ENCODE measurements around the gene ANO8.

The ANO8 gene

GRCh38 chr19:17328517-17329365, 5.9 kb downstream of the ANO8 start:
- DNase-seq (ENCODE audit: low spot score), result peak; percentile 26

GRCh38 chr19:17327654-17328516, 6.8 kb downstream of the ANO8 start:
- peak; percentile 54 for DNase-seq (ENCODE audit: low spot score)

- no peak for DNase-seq (ENCODE audit: low spot score)
These were observed 7.5 kb downstream of the ANO8 start for GRCh38 chr19:17327068-17327653.

DNA sequence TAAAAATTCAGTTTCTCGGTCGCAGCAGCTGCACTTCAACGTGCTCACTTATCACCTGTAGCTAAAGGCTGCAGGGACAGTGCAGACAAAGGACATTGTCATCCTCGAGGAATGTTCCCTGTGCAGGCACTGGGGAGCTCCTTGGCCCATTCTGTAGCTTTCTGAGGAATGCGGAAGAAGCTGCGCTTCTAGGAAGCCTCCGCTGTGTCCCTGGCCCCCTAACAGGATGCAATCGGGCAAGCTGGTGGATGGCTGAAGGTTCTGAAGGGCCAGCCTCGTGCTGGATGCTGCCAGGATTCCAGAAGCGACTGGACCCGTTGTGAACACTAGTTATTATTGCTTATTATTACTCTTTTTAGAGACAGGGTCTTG, 8.1 kb downstream of the ANO8 start:
- no peak for DNase-seq (ENCODE audit: low spot score)

DNA sequence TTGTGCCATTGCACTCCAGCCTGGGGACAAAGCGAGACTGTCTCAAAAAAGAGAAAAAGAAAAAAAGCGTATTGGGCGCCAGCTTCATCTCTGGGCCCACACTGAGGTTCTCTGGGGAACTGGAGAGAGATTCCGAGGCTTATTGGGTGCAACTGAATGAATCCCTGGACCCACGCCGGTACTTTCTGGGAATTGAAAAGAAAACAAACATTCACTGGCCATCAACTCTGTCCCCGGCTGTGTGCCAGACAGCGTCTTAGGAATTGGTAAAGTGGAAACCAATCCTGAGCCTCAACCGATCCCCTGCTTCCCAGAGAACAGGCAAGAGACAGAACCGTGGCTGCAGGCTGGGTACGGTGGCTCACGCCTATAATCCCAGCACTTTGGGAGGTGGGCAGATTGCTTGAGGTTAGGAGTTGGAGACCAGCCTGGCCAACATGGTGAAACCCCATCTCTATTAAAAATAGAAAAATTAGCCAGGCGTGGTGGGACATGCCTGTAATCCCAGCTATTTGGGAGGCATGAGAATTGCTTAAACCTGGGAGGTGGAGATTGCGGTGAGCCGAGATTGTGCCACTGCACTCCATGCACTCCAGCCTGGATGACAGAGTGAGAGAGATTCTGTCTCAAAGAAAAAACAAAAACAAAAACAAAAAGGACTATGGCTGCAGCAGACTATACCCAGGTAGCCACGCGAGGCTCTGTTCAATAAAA, 8.6 kb downstream of the ANO8 start:
- DNase-seq (ENCODE audit: low spot score), result no peak

DNA sequence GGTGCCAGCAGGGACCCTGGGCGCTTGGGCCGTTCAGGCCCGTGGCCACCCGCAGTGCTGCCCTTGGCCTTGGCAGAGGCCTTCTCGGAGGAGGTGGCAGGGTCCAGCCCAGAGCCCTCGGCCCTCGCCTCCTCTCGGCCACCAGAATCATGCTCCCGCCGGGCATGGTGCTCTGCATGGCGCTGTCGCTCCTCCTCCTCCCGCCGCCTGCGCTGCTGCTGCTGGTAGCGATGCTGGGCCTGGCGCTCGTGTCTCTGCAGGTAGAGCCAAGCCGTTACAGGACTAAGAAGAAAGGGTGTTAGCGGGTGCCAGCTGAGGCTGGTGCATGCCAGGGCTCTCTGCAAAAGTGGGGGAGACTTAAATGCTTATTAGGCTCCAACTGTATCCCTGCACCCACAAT, 9.5 kb downstream of the ANO8 start:
- no peak for DNase-seq (ENCODE audit: low spot score)

DNA sequence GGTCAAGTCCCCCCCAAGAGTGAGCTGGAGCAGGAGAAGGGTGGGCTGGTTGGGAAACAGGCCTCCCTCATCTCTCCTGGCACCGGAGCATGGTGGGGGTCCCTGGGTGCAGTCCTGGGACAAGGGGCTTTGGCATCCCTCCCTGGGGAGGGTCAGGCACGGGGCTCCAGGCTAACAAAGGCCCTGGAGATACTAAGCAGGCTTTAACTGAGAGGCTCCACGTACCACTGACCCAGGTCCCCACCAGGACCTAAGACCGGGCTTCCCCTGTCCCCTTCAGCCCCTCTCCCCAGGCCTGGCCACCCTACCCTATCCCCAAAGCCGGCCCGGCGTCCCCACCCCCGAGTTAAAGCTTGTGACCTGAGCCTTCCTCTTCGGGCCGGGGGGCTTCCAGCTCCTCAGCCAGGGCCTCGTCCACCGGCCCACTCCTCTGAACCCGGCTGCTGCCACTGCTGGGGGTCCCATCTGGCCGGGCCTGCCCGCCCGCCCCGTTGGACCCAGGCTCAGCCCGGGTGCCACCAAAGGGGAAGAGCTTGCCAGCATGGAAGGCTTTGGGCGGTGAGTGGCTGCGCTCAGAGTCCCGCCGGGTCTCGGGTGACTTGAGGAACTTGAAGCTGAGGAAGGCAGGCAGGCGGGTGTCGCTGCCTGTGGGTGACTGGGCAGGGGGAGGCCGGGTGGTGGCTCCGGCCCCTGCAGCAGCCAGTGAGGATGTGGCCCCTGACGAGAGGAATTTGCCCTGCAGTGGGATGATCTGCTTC, 10.1 kb downstream of the ANO8 start:
- no peak for DNase-seq (ENCODE audit: low spot score)

GRCh38 chr19:17323964-17324332, 10.7 kb downstream of the ANO8 start:
- DNase-seq (ENCODE audit: low spot score), result no peak

- DNase-seq (ENCODE audit: low spot score), result no peak
These were observed 11.2 kb downstream of the ANO8 start for GRCh38 chr19:17323300-17323963.

DNA sequence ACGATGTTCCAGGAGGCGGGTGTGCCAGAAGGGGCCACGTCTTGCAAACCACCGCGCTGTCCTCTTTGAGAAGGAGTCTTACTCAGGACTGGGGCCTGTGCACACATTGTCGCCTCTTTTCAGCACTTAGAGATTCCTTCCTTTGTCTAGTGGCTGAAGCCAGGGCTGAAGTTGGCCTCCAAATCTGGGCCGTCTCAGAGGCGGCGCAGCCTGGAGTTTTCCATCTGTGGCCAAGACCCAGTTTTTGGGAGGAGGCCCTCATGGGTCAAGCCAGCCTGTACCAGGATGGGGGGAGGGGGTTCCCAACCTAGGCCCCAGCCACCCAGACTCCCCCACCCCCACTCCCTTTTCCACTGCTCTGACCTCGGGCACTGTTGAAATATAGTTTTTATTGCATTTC, 11.8 kb downstream of the ANO8 start:
- DNase-seq (ENCODE audit: low spot score), result no peak

DNA sequence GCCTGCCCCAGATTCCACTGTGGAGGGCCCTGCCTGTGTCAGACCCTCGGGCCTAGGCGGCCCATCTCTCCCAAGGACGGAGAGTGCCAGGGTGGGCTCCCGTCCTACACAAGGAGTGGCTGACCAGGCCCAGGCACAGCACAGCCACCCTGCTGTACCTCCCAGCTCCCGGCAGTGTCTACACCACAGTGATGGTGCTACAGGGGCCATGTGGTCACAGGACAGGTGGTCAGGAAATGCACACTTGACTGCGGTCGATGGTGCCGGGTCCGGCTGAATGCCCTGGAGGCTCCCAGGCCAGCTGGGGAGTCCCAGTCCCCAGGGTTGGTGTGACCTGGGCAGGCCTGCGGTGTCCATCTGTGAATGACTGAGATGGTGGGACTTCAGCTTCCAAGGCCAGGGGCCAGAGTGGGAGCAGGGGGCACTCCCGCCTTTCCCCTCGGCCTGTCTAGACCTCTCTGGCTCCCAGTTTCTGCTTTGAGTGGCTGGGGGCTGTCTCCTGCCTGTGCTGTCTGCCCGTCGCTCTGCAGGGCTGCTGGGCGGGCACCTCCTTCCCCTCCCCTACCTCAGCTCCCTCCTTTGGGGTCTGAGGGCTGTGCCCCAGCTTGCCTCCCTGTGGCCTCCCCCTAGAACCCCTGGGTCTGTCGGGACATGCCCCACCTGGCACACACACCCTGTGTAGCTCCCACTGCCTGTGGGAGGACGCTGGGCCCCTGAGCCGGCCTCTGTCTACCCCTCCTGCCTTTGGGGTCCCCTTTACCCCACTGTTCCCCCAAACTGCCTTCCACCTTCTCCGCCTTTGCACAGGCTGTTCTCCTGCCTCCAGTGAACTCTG, 12.8 kb downstream of the ANO8 start:
- DNase-seq (ENCODE audit: low spot score), result no peak

GRCh38 chr19:17320435-17320834, 14.2 kb downstream of the ANO8 start:
- no peak for DNase-seq (ENCODE audit: low spot score)

DNA sequence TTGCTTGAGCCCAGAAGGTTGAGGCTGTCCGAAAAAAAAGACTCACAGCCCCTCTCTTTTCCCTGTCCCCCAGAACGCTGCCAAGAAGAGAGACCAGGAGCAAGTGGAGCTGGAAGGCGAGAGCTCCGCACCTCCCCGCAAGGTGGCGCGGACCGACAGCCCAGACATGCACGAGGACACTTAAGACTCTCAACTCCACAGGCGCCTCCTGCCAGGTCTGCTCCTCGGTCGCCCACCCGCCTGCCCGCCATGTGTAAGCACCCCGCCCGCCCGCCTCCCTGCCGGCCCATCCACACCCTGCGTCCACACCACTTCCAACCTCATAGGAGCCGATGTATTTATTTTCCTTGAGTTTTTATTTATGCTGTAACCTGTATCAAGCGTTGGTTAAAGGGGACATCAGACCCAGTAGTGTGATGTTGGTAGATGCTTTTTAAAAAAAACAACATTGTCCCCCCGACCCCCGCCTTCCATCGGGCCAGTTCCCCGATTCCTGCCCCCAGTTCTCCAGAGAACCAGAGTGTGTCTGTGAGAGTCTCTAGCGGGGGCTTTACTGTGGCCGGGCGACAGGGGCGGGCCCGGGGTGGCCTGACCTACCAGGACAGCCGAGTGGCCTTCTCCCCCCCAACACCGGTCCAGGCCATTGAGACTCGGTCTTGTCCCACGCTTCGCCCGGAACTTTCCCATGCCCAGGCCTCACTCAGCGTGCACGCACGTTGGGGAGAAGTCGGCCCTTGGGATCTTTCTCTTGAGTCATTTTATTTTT, 15.0 kb downstream of the ANO8 start:
- no peak for DNase-seq (ENCODE audit: low spot score)

DNA sequence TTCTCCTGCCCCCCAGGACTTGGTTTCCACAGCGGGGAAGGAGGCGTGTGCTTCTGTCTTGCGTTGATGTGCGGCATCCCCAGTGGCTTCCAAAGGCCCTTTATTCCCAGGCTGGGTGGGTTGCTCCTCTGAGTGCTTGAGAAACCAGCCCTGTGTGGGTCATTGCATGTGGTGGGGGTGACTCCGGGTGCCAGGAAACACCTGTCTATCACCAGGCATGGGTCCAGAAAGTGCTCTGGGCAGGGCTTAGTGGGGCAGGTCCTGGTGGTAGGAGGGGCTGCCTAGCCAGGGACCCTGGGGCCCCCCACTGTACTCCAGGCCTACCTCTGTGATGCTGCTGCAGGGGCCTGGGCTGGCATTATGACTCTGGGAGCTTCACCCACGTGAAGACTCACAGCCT, 15.7 kb downstream of the ANO8 start:
- DNase-seq (ENCODE audit: low spot score), result no peak

DNA sequence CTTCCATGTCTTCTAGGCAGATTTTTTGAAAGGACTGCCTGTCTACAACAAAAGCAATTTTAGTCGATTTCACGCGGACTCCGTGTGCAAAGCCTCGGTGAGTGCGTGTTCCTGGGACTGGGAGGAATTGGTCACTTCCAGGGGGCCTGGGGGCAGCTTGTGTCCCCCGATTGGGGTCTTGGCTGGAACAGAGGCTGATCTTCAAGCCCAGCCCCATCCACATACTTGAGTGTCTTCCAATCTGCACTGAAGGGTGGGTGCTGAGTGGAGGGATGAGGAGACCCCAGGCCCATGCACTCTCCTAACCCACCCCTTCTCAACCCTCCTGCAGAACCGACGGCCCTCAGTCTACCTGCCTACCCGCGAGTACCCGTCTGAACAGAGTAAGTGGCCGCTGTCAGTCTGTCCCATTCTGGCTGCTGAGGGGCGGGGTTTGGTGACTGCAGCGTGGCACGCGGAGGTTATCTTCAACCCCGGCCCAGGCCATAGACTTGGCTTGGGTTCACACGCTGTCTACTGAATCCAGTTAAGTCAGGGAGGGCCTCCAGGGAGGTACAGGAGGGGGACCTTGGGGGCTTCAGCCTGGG, 20.6 kb downstream of the ANO8 start:
- DNase-seq (ENCODE audit: low spot score), result no peak

DNA sequence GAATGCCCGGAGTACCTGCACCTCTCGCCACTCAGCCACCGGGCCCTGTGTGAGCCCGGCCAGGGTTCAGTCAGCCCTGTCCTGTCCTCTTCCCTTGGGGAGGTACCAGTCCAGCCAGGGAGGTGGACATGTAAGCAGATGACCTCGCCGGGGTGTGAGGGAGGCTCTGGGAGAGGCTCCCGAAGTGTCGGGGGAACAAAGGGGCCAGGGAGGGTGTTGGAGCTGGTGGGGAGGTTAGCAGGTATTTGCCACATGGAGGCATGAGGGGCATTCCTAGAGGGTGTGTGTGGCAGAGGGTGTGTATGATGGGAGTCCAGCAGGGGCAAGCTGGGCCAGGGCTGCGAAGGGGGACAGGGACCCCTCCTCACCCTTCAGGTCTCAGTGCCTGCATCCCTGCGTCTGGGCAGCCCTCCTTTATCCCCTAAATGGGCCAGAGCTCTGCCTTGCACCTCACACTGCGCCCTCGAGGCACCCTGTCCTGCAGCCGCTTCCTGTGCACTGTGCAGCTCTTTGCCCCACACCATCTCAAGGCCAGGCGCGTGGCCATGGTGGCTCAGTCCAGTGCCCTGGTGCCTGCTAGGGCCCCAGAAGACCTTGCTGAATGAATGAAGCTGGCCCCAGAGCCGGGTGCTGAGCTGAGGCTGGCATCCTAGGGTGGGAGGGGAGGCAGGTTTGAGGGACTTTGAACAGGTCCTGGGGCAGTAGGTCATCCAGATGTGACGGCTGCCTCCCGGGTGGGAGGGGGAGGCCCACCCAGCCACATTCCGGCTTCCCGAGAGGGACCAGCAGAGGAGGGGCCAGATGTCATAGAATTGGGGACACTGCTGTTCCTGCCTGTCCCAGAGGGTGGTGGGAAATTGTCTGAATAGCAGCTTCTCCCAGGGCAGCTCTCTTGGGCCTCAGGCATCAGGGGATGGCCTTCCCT, 22.2 kb downstream of the ANO8 start:
- DNase-seq (ENCODE audit: low spot score), result no peak

- DNase-seq (ENCODE audit: low spot score), result no peak
These were observed 23.0 kb downstream of the ANO8 start for GRCh38 chr19:17311455-17312188.
